ENCODE data around the gene PECR. TPM values are rescaled to one million over a fixed set of nuclear protein-coding genes. Genes with fewer than 3 reads are reported as not detected.

Gene PECR
- total and polyA plus RNA-seq, 10 of the 15 experiments (the other 5 are each of a cell fraction or from before 2014, with no cell fraction given), result 7.6 to 37.4 (median 25.7) TPM

- TF ChIP-seq PKNOX1 (IDR thresholded peaks at IDR 0.05) (no peak), PRDM15 (CRISPR knock-in tag; IDR thresholded peaks at IDR 0.05) (no peak), ZNF592 (IDR thresholded peaks at IDR 0.05) (no peak), PAX8 (IDR thresholded peaks at IDR 0.05) (no peak), BMI1 (IDR thresholded peaks at IDR 0.05; ENCODE audit: borderline replicate concordance) (no peak), NR2C2 (IDR thresholded peaks at IDR 0.05; ENCODE audit: borderline replicate concordance, control insufficient read depth, insufficient read length, low read depth) (no peak), BHLHE40 (IDR thresholded peaks at IDR 0.05; ENCODE audit: borderline replicate concordance in 1 of 2, low read depth in 2 of 2, low read length in 1 of 2) (peak in 1 of 2 experiments; percentile 10; a peak in 1 of 4 replicates), ZBTB40 (IDR thresholded peaks at IDR 0.05; ENCODE audit: borderline replicate concordance) (no peak), E4F1 (IDR thresholded peaks at IDR 0.05; ENCODE audit: borderline replicate concordance, partially characterized antibody) (no peak), HDGF (IDR thresholded peaks at IDR 0.05) (no peak), ATF7 (IDR thresholded peaks at IDR 0.05; ENCODE audit: low read depth) (peak; percentile 30; the same call in 1 of the 2 replicates), CHD4 (IDR thresholded peaks at IDR 0.05) (no peak)
Observed at GRCh38 chr2:216044883-216045486, 36.6 kb downstream of the PECR start (continued).

Data from GM12878 (cell line).